HG02763 (cell line): Measurements from ENCODE around the gene RIPK1.
"Not testable (repeated sequence)": the region's sequence is repeated elsewhere in the genome, so short reads cannot be mapped to it uniquely, and the experiment has no call there.

Source experiments
- ATAC-seq: cut with Tn5 transposase; IDR thresholded peaks from one replicate; pipeline ENCODE4 v1.9.1; 2021; ENCODE audit warnings: mild to moderate bottlenecking, moderate library complexity; ENCODE audit not compliant: unreplicated experiment

The RIPK1 gene

GRCh38 chr6:3068329-3069214, at the start of gene RIPK1:
RIPK1 (plus strand) TSS chr6:3068494; CDS start chr6:3076824, 8,330 bp downstream.
- ATAC-seq: peak; percentile 88

GRCh38 chr6:3019065-3019464, 49.2 kb upstream of the RIPK1 start:
- no peak for ATAC-seq

GRCh38 chr6:3019749-3020320, 48.5 kb upstream of the RIPK1 start:
- no peak for ATAC-seq

GRCh38 chr6:3020976-3021598, 47.2 kb upstream of the RIPK1 start:
- not testable (repeated sequence) for ATAC-seq

- ATAC-seq: no peak
Observed at GRCh38 chr6:3022765-3023662, 45.3 kb upstream of the RIPK1 start.

- peak; percentile 82 for ATAC-seq
Observed at GRCh38 chr6:3023663-3024483, 44.4 kb upstream of the RIPK1 start.

GRCh38 chr6:3026791-3027626, 41.3 kb upstream of the RIPK1 start:
- peak; percentile 61 for ATAC-seq

GRCh38 chr6:3028156-3028555, 40.1 kb upstream of the RIPK1 start:
- ATAC-seq: not testable (repeated sequence)

GRCh38 chr6:3031857-3032640, 36.2 kb upstream of the RIPK1 start:
- no peak for ATAC-seq

- no peak for ATAC-seq
Observed at GRCh38 chr6:3032986-3033385, 35.3 kb upstream of the RIPK1 start.

- ATAC-seq: no peak
Observed at GRCh38 chr6:3033652-3034051, 34.6 kb upstream of the RIPK1 start.

GRCh38 chr6:3035397-3035796, 32.9 kb upstream of the RIPK1 start:
- ATAC-seq: no peak

- no peak for ATAC-seq
Observed at GRCh38 chr6:3036861-3037637, 31.2 kb upstream of the RIPK1 start.

GRCh38 chr6:3037638-3038365, 30.5 kb upstream of the RIPK1 start:
- no peak for ATAC-seq

- no peak for ATAC-seq
Observed at GRCh38 chr6:3039384-3039783, 28.9 kb upstream of the RIPK1 start.

GRCh38 chr6:3041147-3041546, 27.1 kb upstream of the RIPK1 start:
- no peak for ATAC-seq

- no peak for ATAC-seq
Observed at GRCh38 chr6:3041606-3042005, 26.7 kb upstream of the RIPK1 start.
